Vagina (tissue), 2 donors: Measurements from ENCODE around the gene DPP6.

Source experiments
- CTCF ChIP-seq, 3 experiments: fragments of 450-650 bp in 2 of 3; fragments of 200-600 bp in 1 of 3; sonication (generic) in 1 of 3; IDR thresholded peaks; one replicate each; pipeline ENCODE4 v1.5.1; 2017 to 2019; ENCODE audit warnings: antibody characterized with exemption in 3 of 3, mild to moderate bottlenecking in 2 of 3, moderate library complexity in 2 of 3
- POLR2A ChIP-seq, 2 donors: fragments of 450-650 bp; IDR thresholded peaks; one replicate each; pipeline ENCODE4 v1.6.1; 2017; ENCODE audit warnings: antibody characterized with exemption in 2 of 2, mild to moderate bottlenecking in 2 of 2, moderate library complexity in 2 of 2
- POLR2AphosphoS5 ChIP-seq, 2 donors: sonication (generic); formaldehyde crosslinking; IDR thresholded peaks; one replicate each; pipeline ENCODE4 v1.9.0; 2017; ENCODE audit warnings: antibody characterized with exemption in 2 of 2, mild to moderate bottlenecking in 2 of 2, low read depth in 1 of 2; ENCODE audit not compliant: insufficient read depth in 1 of 2

DNA sequence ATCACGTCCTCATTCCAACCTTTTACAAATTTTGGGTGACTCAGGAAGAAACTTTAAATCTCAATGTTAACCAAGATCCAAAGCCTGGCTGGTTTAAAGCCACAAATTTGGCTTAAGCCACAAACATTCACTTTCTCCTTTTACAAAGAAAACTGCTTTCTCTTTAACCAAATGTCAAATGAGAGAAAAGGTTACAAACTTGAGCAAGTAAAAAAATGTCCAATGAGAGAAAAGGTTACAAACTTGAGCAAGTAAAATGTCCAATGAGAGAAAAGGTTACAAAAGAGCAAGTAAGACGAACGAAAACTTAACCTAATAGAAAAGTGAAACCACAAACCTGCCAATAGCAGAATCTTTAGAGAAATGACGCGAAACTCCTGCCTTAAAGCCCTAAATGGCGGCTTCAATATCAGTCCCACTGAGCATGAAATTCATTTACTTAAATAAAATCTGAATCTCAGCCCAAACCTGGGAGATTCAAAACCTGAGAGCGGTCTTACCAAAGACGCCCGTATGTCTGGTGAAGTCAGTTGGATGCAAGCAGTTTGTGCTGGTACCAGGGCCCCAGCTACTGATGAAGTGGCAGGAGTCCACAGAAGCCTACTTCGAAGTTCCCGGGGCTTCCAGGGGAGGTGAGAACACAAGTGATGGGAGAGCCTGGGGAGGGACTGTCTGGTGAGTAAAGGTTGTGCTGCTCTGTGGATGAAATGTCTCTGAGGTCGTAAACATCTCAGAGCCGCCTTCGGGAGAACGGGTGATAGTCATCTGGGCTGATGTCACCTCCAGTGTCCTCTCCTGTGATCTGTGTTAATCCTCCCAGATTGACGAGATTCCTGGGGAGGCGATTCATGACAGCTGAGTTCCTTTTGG, 876.2 kb downstream of the DPP6 start:
- TF ChIP-seq CTCF (IDR thresholded peaks at IDR 0.05) (no peak), POLR2AphosphoS5 (IDR thresholded peaks at IDR 0.05; ENCODE audit: insufficient read depth in 1 of 2, low read depth in 1 of 2) (peak in 1 of 2 donors; percentile 90), POLR2A (IDR thresholded peaks at IDR 0.05) (no peak)
